ENCODE data around the gene TRIM58.

The TRIM58 gene

GRCh38 chr1:247833601-247834000, 23.4 kb upstream of the TRIM58 start:
- H3K27ac ChIP-seq = no peak overlapping the region
- no peak for DNase-seq (ENCODE audit: low spot score)
- ChIA-PET POLR2A (ENCODE audit: low non-redundant PET) (no interaction called here), CTCF (no interaction called here)
- TF ChIP-seq, protein P1, sequence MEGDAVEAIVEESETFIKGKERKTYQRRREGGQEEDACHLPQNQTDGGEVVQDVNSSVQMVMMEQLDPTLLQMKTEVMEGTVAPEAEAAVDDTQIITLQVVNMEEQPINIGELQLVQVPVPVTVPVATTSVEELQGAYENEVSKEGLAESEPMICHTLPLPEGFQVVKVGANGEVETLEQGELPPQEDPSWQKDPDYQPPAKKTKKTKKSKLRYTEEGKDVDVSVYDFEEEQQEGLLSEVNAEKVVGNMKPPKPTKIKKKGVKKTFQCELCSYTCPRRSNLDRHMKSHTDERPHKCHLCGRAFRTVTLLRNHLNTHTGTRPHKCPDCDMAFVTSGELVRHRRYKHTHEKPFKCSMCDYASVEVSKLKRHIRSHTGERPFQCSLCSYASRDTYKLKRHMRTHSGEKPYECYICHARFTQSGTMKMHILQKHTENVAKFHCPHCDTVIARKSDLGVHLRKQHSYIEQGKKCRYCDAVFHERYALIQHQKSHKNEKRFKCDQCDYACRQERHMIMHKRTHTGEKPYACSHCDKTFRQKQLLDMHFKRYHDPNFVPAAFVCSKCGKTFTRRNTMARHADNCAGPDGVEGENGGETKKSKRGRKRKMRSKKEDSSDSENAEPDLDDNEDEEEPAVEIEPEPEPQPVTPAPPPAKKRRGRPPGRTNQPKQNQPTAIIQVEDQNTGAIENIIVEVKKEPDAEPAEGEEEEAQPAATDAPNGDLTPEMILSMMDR (conservative IDR thresholded peaks at IDR 0.05; ENCODE audit: low read depth) = no peak

DNA sequence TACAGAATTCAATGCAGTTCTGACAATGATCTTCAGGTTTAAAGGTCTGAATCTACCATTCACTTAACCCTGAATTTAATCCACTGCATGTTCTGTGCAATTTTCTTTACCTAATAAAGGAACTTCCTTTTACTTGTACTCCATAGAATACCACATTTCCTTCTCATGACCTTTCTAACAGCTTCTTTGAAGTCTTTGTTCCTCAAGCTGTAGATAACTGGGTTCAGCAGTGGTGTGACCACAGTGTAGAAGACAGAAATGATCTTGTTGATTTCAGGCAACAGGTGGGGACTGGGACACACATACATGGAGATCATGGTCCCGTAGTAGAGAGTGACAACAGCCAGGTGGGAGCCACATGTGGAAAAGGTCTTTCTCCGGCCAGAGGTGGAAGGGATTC, 16.2 kb upstream of the TRIM58 start:
- TF ChIP-seq, protein P1 (conservative IDR thresholded peaks at IDR 0.05; ENCODE audit: low read depth) = no peak
- no peak overlapping the region for H3K27ac ChIP-seq
- ChIA-PET CTCF (no interaction called here), POLR2A (ENCODE audit: low non-redundant PET) (no interaction called here)
- DNase-seq (ENCODE audit: low spot score) = no peak

- CTCF ChIA-PET = no interaction called here
- TF ChIP-seq, protein P1 (conservative IDR thresholded peaks at IDR 0.05; ENCODE audit: low read depth) = no peak
- POLR2A ChIA-PET (ENCODE audit: low non-redundant PET) = no interaction called here
- no peak within 1 kb of the TSS for H3K27ac ChIP-seq
- DNase-seq (ENCODE audit: low spot score) = no peak
Observed at GRCh38 chr1:247841796-247842195, 15.2 kb upstream of the TRIM58 start, which contains the start of gene OR11L1. Gene OR11L1, minus strand, starts transcription at chr1:247841896. Its CDS starts 0 bp downstream, at chr1:247841896.

DNA sequence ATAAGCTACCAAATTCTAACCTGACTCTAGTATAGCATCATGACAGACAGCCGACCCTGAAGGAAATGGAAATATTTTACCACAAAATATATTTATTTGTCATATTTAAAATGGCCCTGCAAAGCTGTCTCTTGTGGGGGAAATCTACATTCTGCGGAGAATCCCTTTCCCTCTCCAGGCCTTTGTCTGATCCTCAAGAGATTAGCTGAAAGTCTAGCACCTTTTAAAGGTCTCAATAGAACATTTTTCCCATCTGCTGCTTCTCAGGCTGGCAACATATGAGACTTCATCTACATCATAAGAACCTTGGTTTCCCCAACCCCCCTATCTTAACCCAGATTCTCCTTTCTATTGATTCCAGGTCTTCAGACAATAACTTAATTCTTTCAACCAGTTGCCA, 13.6 kb upstream of the TRIM58 start:
- POLR2A ChIA-PET (ENCODE audit: low non-redundant PET) = no interaction called here
- no peak for DNase-seq (ENCODE audit: low spot score)
- no peak overlapping the region for H3K27ac ChIP-seq
- CTCF ChIA-PET = no interaction called here
- TF ChIP-seq, protein P1 (conservative IDR thresholded peaks at IDR 0.05; ENCODE audit: low read depth) = no peak

DNA sequence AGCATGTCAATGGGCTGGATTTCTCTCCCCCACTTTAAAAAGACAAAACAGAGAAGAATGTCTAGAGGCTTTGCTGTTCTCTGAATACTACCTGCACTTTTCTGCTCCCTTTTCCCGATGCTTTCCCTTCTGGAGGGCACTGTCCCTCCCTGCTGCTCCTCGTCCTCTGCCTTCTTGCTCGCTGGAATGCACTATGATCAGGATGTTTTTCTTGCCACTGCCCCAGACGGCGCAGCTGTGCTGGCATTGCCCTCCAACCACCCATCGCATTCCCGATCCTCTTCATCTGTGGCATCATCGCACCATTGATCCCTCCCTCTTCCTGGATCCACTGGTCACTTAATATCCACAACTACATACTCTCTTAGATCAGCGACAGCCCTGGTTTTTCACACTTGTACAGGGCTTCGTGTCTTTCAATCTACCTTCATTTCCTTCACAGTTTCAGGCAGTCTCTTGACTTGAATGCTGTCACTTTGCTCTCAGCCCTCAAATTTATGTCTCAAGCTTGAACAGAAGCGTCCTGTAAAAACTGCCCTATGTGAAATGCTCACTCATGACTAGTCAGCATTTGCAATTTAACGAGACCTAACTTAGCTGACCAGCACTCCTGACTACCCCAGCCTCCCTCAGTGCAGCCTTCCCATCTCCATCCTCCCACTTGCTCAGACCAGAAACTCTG, 11.8 kb upstream of the TRIM58 start:
- H3K27ac ChIP-seq = no peak overlapping the region
- CTCF ChIA-PET = no interaction called here
- POLR2A ChIA-PET (ENCODE audit: low non-redundant PET) = no interaction called here
- no peak for DNase-seq (ENCODE audit: low spot score)
- TF ChIP-seq, protein P1 (conservative IDR thresholded peaks at IDR 0.05; ENCODE audit: low read depth) = no peak

- ChIA-PET CTCF (no interaction called here), POLR2A (ENCODE audit: low non-redundant PET) (no interaction called here)
- DNase-seq (ENCODE audit: low spot score) = no peak
- TF ChIP-seq, protein P1 (conservative IDR thresholded peaks at IDR 0.05; ENCODE audit: low read depth) = no peak
- H3K27ac ChIP-seq = no peak overlapping the region
Observed at GRCh38 chr1:247845693-247846017, 11.3 kb upstream of the TRIM58 start.
